HEK293T (cell line): ENCODE measurements around the gene PCF11.

Source experiments
- CTCF ChIA-PET: fragments of 350-600 bp; formaldehyde crosslinking; extraction: SDS; loops from one replicate; lab custom pipeline; 2021; ENCODE audit warnings: antibody characterized with exemption, inconsistent platforms; lab: Yijun Ruan, JAX
- POLR2A ChIA-PET: fragments of 350-600 bp; formaldehyde crosslinking; extraction: SDS; loops from one replicate; lab custom pipeline; 2020; ENCODE audit warnings: antibody characterized with exemption, inconsistent platforms; lab: Yijun Ruan, JAX
- DNase-seq: peaks from one replicate; pipeline ENCODE4 v3.0.0; 2012; ENCODE audit warnings: mixed read lengths; ENCODE audit errors: extremely low spot score
- ARNT ChIP-seq: fragments of 450-650 bp; IDR thresholded peaks from 2 replicates; pipeline ENCODE4 v1.6.1; 2017; ENCODE audit warnings: mild to moderate bottlenecking
- BHLHE40 ChIP-seq: fragments of 450-650 bp; IDR thresholded peaks from 2 replicates; pipeline ENCODE4 v1.6.1; 2016; ENCODE audit warnings: mild to moderate bottlenecking, moderate library complexity, borderline replicate concordance
- CTBP1 ChIP-seq: fragments of 450-650 bp; IDR thresholded peaks from 2 replicates; pipeline ENCODE4 v1.6.1; 2016; ENCODE audit warnings: borderline replicate concordance
- ELF4 ChIP-seq: fragments of 450-650 bp; IDR thresholded peaks from 2 replicates; pipeline ENCODE4 v1.6.1; 2017; ENCODE audit warnings: antibody characterized with exemption
- FOXA1 ChIP-seq: fragments of 450-650 bp; IDR thresholded peaks from 2 replicates; pipeline ENCODE4 v1.6.1; 2016; ENCODE audit warnings: mild to moderate bottlenecking
- FOXK2 ChIP-seq: fragments of 450-650 bp; IDR thresholded peaks from 2 replicates; pipeline ENCODE4 v1.6.1; 2016; ENCODE audit warnings: mild to moderate bottlenecking
- FOXM1 ChIP-seq: fragments of 450-650 bp; IDR thresholded peaks from 2 replicates; pipeline ENCODE4 v1.6.1; 2017; ENCODE audit warnings: mild to moderate bottlenecking, borderline replicate concordance
- HDGF ChIP-seq: fragments of 450-650 bp; IDR thresholded peaks from 2 replicates; pipeline ENCODE4 v1.6.1; 2017; ENCODE audit warnings: antibody characterized with exemption, borderline replicate concordance
- L3MBTL2 ChIP-seq: fragments of 450-650 bp; conservative IDR thresholded peaks from 2 replicates; pipeline ENCODE4 v1.6.1; 2016; ENCODE audit warnings: mild to moderate bottlenecking
- LEF1 ChIP-seq: fragments of 450-650 bp; IDR thresholded peaks from 2 replicates; pipeline ENCODE4 v1.6.1; 2017; ENCODE audit warnings: mild to moderate bottlenecking, borderline replicate concordance
- NFRKB ChIP-seq: fragments of 450-650 bp; IDR thresholded peaks from 2 replicates; pipeline ENCODE4 v1.6.1; 2016; ENCODE audit warnings: mild to moderate bottlenecking, moderate library complexity
- PKNOX1 ChIP-seq: fragments of 450-650 bp; IDR thresholded peaks from 2 replicates; pipeline ENCODE4 v1.6.1; 2016
- SP1 ChIP-seq: fragments of 450-650 bp; IDR thresholded peaks from 2 replicates; pipeline ENCODE4 v1.6.1; 2017
- SUZ12 ChIP-seq: fragments of 450-650 bp; IDR thresholded peaks from 2 replicates; pipeline ENCODE4 v1.6.1; 2016; ENCODE audit warnings: mild to moderate bottlenecking
- TARDBP ChIP-seq: fragments of 450-650 bp; IDR thresholded peaks from 2 replicates; pipeline ENCODE4 v1.6.1; 2016
- ZNF384 ChIP-seq: fragments of 450-650 bp; IDR thresholded peaks from 2 replicates; pipeline ENCODE4 v1.6.1; 2016

The PCF11 gene

GRCh38 chr11:83116015-83116641 lies 40.8 kb upstream of the PCF11 start:
- ChIA-PET CTCF (no interaction called here), POLR2A (interaction anchor here (0.7 to 1.1 kb wide), 3 partner anchors 15 to 44 kb away, joined by 3 to 7 read pairs (median 4); partner anchors contain the start of genes PCF11 and RAB30)
- no peak for DNase-seq
- TF ChIP-seq TARDBP (no peak), SP1 (no peak), NFRKB (no peak), L3MBTL2 (no peak), FOXM1 (no peak), FOXK2 (no peak), LEF1 (no peak), PKNOX1 (no peak), ZNF384 (no peak), FOXA1 (no peak), HDGF (no peak), BHLHE40 (no peak), ARNT (no peak), ELF4 (no peak), CTBP1 (no peak), SUZ12 (no peak)

GRCh38 chr11:83118814-83119213 lies 38.1 kb upstream of the PCF11 start:
- DNase-seq: no peak
- ChIA-PET CTCF (interaction anchor here (0.7 kb wide), 1 partner anchor 30 kb away, joined by 3 read pairs; no protein-coding TSS in a partner anchor), POLR2A (no interaction called here)
- TF ChIP-seq CTBP1: no peak
- no peak for TF ChIP-seq NFRKB
- TF ChIP-seq LEF1: no peak
- TF ChIP-seq ELF4: no peak
- TF ChIP-seq BHLHE40: no peak
- no peak for TF ChIP-seq SP1
- no peak for TF ChIP-seq L3MBTL2
- TF ChIP-seq SUZ12: no peak
- TF ChIP-seq TARDBP: no peak
- TF ChIP-seq PKNOX1: no peak
- no peak for TF ChIP-seq FOXA1
- no peak for TF ChIP-seq FOXK2
- TF ChIP-seq HDGF: no peak
- no peak for TF ChIP-seq ZNF384
- TF ChIP-seq FOXM1: no peak
- no peak for TF ChIP-seq ARNT

- TF ChIP-seq ELF4 (no peak), TARDBP (no peak), SP1 (no peak), CTBP1 (no peak), ZNF384 (no peak), ARNT (no peak), FOXM1 (no peak), PKNOX1 (no peak)
- no peak for DNase-seq
- ChIA-PET POLR2A (no interaction called here), CTCF (no interaction called here)
These were observed 37.7 kb upstream of the PCF11 start for GRCh38 chr11:83119216-83119615.

- POLR2A ChIA-PET: interaction anchor here (1.1 kb wide), 1 partner anchor 36 kb away, joined by 4 read pairs; the partner anchor contains the start of gene PCF11
- no peak for TF ChIP-seq SUZ12
- DNase-seq: no peak
- CTCF ChIA-PET: interaction anchor here (0.6 to 0.7 kb wide), 2 partner anchors 68 to 419 kb away, joined by 4 to 8 read pairs; no protein-coding TSS in a partner anchor
These were observed 36.6 kb upstream of the PCF11 start for GRCh38 chr11:83120327-83120726.

GRCh38 chr11:83122050-83122449 lies 34.9 kb upstream of the PCF11 start:
- ChIA-PET CTCF (no interaction called here), POLR2A (no interaction called here)
- DNase-seq: no peak
- no peak for TF ChIP-seq SP1
- TF ChIP-seq HDGF: no peak
- no peak for TF ChIP-seq ELF4

- CTCF ChIA-PET: no interaction called here
- no peak for DNase-seq
- POLR2A ChIA-PET: no interaction called here
- TF ChIP-seq FOXK2 (no peak), TARDBP (no peak), NFRKB (no peak), FOXM1 (no peak), LEF1 (no peak), CTBP1 (no peak), SUZ12 (no peak), PKNOX1 (no peak), BHLHE40 (no peak), FOXA1 (no peak), HDGF (no peak), ELF4 (no peak)
These were observed 34.2 kb upstream of the PCF11 start for GRCh38 chr11:83122766-83123165.
